HL-60/S4 treated with phorbol 12-myristate 13-acetate at 8.2 ng/mL for 4 days and 3 days (cell line): ENCODE data around the gene CUTA.
"Not testable (repeated sequence)": the region's sequence is repeated elsewhere in the genome, so short reads cannot be mapped to it uniquely, and the experiment has no call there.

Experiments used
- in situ Hi-C: fragments of 300-500 bp; cut with MboI; formaldehyde crosslinking; loops from 2 replicates; pipeline ENCODE4 v1.15.0; 2022; ENCODE audit warnings: low sequenced_read_pairs

The CUTA gene

GRCh38 chr6:33373960-33374910 lies 43.7 kb downstream of the CUTA start:
- in situ Hi-C loops, result no loop called here

GRCh38 chr6:33372526-33373123 lies 45.3 kb downstream of the CUTA start:
- in situ Hi-C loops, result no loop called here

DNA sequence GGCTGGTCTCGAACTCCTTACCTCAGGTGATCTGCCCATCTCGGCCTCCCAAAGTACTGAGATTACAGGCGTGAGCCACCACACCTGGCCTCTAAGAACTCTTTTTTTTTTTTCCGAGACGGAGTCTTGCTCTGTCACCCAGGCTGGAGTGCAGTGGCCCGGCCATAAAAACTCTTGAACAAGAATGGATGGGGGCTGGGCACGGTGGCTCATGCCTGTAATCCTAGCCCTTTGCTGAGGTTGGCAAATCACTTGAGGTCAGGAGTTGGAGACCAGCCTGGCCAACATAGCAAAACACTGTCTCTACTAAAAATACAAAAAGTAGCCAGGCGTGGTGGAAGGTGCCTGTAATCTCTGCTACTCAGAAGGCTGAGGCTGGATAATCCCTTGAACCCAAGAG lies 46.0 kb downstream of the CUTA start:
- in situ Hi-C loops, result not testable (repeated sequence)

DNA sequence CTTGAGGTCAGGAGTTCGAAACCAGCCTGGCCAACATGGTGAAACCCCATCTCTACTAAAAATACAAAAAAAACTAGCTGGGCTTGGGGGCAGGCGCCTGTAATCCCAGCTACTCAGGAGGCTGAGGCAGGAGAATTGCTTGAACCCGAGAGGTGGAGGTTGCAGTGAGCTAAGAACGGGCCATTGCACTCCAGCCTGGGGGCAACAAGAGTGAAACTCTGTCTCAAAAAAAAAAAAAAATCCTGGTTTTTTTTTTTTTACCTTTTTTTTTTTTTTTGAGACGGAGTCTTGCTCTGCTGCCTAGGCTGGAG lies 50.2 kb downstream of the CUTA start:
- in situ Hi-C loops, result not testable (repeated sequence)

- in situ Hi-C loops, result no loop called here
Observed at GRCh38 chr6:33367009-33367714, 50.7 kb downstream of the CUTA start.
